Neural cell (in vitro differentiated cells): Measurements from ENCODE around the gene PPP3R2. TPM values are rescaled to one million over a fixed set of nuclear protein-coding genes. Genes with fewer than 3 reads are reported as not detected.
"Not testable (repeated sequence)": the region's sequence is repeated elsewhere in the genome, so short reads cannot be mapped to it uniquely, and the experiment has no call there.

ENCODE experiments used
- H2AFZ ChIP-seq: fragments of 200-600, 300-800 bp; sonication (generic), shearing (Covaris generic); 2 replicates; pipeline ENCODE4 v1.6.0; 2014; ENCODE audit warnings: low read depth, mild to moderate bottlenecking, antibody characterized with exemption, low read length, moderate library complexity
- H3F3A ChIP-seq: fragments of 200-600 bp; shearing (Covaris generic); 2 replicates; pipeline ENCODE4 v1.6.1; 2016; ENCODE audit warnings: mild to moderate bottlenecking, moderate library complexity, mixed read lengths, antibody characterized with exemption, low read length; ENCODE audit not compliant: insufficient read depth, poor library complexity, severe bottlenecking
- H3K27ac ChIP-seq: fragments of 200-600, 300-800 bp; sonication (generic), shearing (Covaris generic); 2 replicates; pipeline ENCODE4 v1.5.1; 2014; ENCODE audit warnings: mild to moderate bottlenecking, low read length, moderate library complexity
- H3K27me3 ChIP-seq: fragments of 300-800, 200-600 bp; sonication (generic), shearing (Covaris generic); 2 replicates; pipeline ENCODE4 v1.6.0; 2014; ENCODE audit warnings: mild to moderate bottlenecking, low read depth, low read length, moderate library complexity; ENCODE audit not compliant: insufficient read depth
- H3K36me3 ChIP-seq: fragments of 300-800, 200-600 bp; sonication (generic), shearing (Covaris generic); 2 replicates; pipeline ENCODE4 v1.5.1; 2014; ENCODE audit warnings: mild to moderate bottlenecking, antibody characterized with exemption, low read length, moderate library complexity; ENCODE audit not compliant: insufficient read depth
- H3K4me2 ChIP-seq: fragments of 300-800, 200-600 bp; sonication (generic), shearing (Covaris generic); 2 replicates; pipeline ENCODE4 v1.6.0; 2014; ENCODE audit warnings: mild to moderate bottlenecking, low read length
- H3K4me3 ChIP-seq: fragments of 300-800, 200-600 bp; sonication (generic), shearing (Covaris generic); 2 replicates; pipeline ENCODE4 v1.5.1; 2014; ENCODE audit warnings: mild to moderate bottlenecking, low read length, moderate library complexity
- H3K79me2 ChIP-seq: fragments of 200-600 bp; shearing (Covaris generic); replicated peaks from 2 replicates; pipeline ENCODE4 v1.6.0; 2014; ENCODE audit warnings: mild to moderate bottlenecking, low read length, moderate library complexity; ENCODE audit not compliant: insufficient read depth
- H3K9ac ChIP-seq: fragments of 300-800, 200-600 bp; sonication (generic), shearing (Covaris generic); 2 replicates; pipeline ENCODE4 v1.6.1; 2016; ENCODE audit warnings: mild to moderate bottlenecking, low read length, mixed read lengths
- H3K9me2 ChIP-seq: fragments of 200-600 bp; shearing (Covaris generic); 2 replicates; pipeline ENCODE4 v1.6.1; 2016; ENCODE audit warnings: mild to moderate bottlenecking, low read length, mixed read lengths; ENCODE audit not compliant: insufficient read depth
- H3K9me3 ChIP-seq: fragments of 200-600, 300-800 bp; sonication (generic), shearing (Covaris generic); 2 replicates; pipeline ENCODE4 v1.6.1; 2016; ENCODE audit warnings: mild to moderate bottlenecking, mixed run types, low read length, moderate library complexity, mixed read lengths
- H4K20me1 ChIP-seq: fragments of 200-600 bp; shearing (Covaris generic); 2 replicates; pipeline ENCODE4 v1.6.1; 2016; ENCODE audit warnings: mild to moderate bottlenecking, mixed run types; ENCODE audit not compliant: insufficient read depth
- CTCF ChIP-seq: fragments of 450-650 bp; IDR thresholded peaks from 2 replicates; pipeline ENCODE4 v1.5.1; 2014; ENCODE audit warnings: antibody characterized with exemption, mild to moderate bottlenecking, moderate library complexity; ENCODE audit not compliant: poor library complexity, severe bottlenecking
- EP300 ChIP-seq: fragments of 450-650 bp; conservative IDR thresholded peaks from 2 replicates; pipeline ENCODE4 v1.6.1; 2014; ENCODE audit warnings: antibody characterized with exemption, mild to moderate bottlenecking, moderate library complexity; ENCODE audit not compliant: poor library complexity, severe bottlenecking
- EZH2 ChIP-seq: fragments of 200-600, 300-800 bp; shearing (Covaris generic), sonication (generic); IDR thresholded peaks from 2 replicates; pipeline ENCODE4 v1.6.1; 2014; ENCODE audit warnings: antibody characterized with exemption, low read length, borderline replicate concordance, mild to moderate bottlenecking; ENCODE audit not compliant: insufficient read depth, poor library complexity, severe bottlenecking
- MXI1 ChIP-seq: fragments of 450-650 bp; conservative IDR thresholded peaks from 2 replicates; pipeline ENCODE4 v1.6.1; 2014; ENCODE audit warnings: antibody characterized with exemption, mild to moderate bottlenecking; ENCODE audit not compliant: poor library complexity, severe bottlenecking
- POLR2AphosphoS5 ChIP-seq: IDR thresholded peaks from 2 replicates; pipeline ENCODE4 v1.6.1; 2012
- RAD21 ChIP-seq: fragments of 450-650 bp; conservative IDR thresholded peaks from 2 replicates; pipeline ENCODE4 v1.6.1; 2014; ENCODE audit warnings: antibody characterized with exemption, mild to moderate bottlenecking, moderate library complexity
- REST ChIP-seq: IDR thresholded peaks from 2 replicates; pipeline ENCODE4 v1.6.1; 2012; ENCODE audit warnings: borderline replicate concordance
- SMC3 ChIP-seq: fragments of 450-650 bp; conservative IDR thresholded peaks from 2 replicates; pipeline ENCODE4 v1.6.1; 2014; ENCODE audit warnings: antibody characterized with exemption, mild to moderate bottlenecking, moderate library complexity; ENCODE audit not compliant: poor library complexity
- TAF1 ChIP-seq: IDR thresholded peaks from 2 replicates; pipeline ENCODE4 v1.6.1; 2012; ENCODE audit warnings: low read depth
- polyA plus RNA-seq: library from polyadenylated mRNA; depleted of rRNA; stranded (reverse); fragments of >200 nt; gene quantifications from 2 replicates; pipeline ENCODE4 v1.2.3, GENCODE V29; 2014

PPP3R2 gene
- polyA plus RNA-seq, 1 donor from 2014 or later: not detected

- Histone ChIP-seq H3K4me3 (no peak overlapping the region), H3K9me3 (no peaks in the 10 kb centered on the region), H3K79me2 (no peaks in the 10 kb centered on the region), H4K20me1 (no peaks in the 10 kb centered on the region), H3F3A (no peaks in the 10 kb centered on the region), H3K9me2 (no peaks in the 10 kb centered on the region), H3K9ac (no peak overlapping the region), H2AFZ (no peak overlapping the region), H3K4me2 (no peak overlapping the region), H3K27me3 (no peaks in the 10 kb centered on the region), H3K27ac (no peak overlapping the region), H3K36me3 (no peaks in the 10 kb centered on the region)
- no peak for TF ChIP-seq RAD21
- TF ChIP-seq EP300: no peak
- no peak for TF ChIP-seq CTCF
- TF ChIP-seq REST: no peak
- TF ChIP-seq EZH2: no peak
- no peak for TF ChIP-seq POLR2AphosphoS5
- TF ChIP-seq MXI1: no peak
- no peak for TF ChIP-seq TAF1
- no peak for TF ChIP-seq SMC3
These were observed 2.9 kb downstream of the PPP3R2 start for GRCh38 chr9:101591787-101592446.

GRCh38 chr9:101590901-101591300, 3.9 kb downstream of the PPP3R2 start:
- no peak overlapping the region for H2AFZ ChIP-seq
- H3K9me2 ChIP-seq: no peaks in the 10 kb centered on the region
- H3K27ac ChIP-seq: no peak overlapping the region
- no peak overlapping the region for H3K9ac ChIP-seq
- no peak for TF ChIP-seq POLR2AphosphoS5
- TF ChIP-seq SMC3: no peak
- no peak for TF ChIP-seq MXI1
- TF ChIP-seq RAD21: no peak
- TF ChIP-seq CTCF: no peak
- TF ChIP-seq TAF1: no peak
- TF ChIP-seq REST: no peak
- no peak for TF ChIP-seq EZH2
- no peak for TF ChIP-seq EP300
- no peaks in the 10 kb centered on the region for H3K36me3 ChIP-seq
- no peak overlapping the region for H3K4me3 ChIP-seq
- H3K79me2 ChIP-seq: no peaks in the 10 kb centered on the region
- no peak overlapping the region for H3K4me2 ChIP-seq
- no peaks in the 10 kb centered on the region for H4K20me1 ChIP-seq
- H3F3A ChIP-seq: no peaks in the 10 kb centered on the region
- no peaks in the 10 kb centered on the region for H3K27me3 ChIP-seq
- H3K9me3 ChIP-seq: no peaks in the 10 kb centered on the region

- H3K79me2 ChIP-seq, H3K4me3 ChIP-seq, H3K4me2 ChIP-seq: not testable (repeated sequence)
These were observed 4.7 kb downstream of the PPP3R2 start for GRCh38 chr9:101590074-101590473.

More at GRCh38 chr9:101590074-101590473, 4.7 kb downstream of the PPP3R2 start:
- H3K27me3 ChIP-seq, H3K27ac ChIP-seq, H3K36me3 ChIP-seq, H2AFZ ChIP-seq, H4K20me1 ChIP-seq, H3F3A ChIP-seq, H3K9ac ChIP-seq, H3K9me2 ChIP-seq, H3K9me3 ChIP-seq: not testable (repeated sequence)
